ENCODE results near the gene STARD7. TPM values are rescaled to one million over a fixed set of nuclear protein-coding genes. Genes with fewer than 3 reads are reported as not detected.
A peak's percentile ranks its signal among the peaks of the same experiment; 100 is the strongest.

STARD7 gene
- total RNA-seq, 4 donors from 2014 or later, result 78.4 to 120 (median 112) TPM

DNA sequence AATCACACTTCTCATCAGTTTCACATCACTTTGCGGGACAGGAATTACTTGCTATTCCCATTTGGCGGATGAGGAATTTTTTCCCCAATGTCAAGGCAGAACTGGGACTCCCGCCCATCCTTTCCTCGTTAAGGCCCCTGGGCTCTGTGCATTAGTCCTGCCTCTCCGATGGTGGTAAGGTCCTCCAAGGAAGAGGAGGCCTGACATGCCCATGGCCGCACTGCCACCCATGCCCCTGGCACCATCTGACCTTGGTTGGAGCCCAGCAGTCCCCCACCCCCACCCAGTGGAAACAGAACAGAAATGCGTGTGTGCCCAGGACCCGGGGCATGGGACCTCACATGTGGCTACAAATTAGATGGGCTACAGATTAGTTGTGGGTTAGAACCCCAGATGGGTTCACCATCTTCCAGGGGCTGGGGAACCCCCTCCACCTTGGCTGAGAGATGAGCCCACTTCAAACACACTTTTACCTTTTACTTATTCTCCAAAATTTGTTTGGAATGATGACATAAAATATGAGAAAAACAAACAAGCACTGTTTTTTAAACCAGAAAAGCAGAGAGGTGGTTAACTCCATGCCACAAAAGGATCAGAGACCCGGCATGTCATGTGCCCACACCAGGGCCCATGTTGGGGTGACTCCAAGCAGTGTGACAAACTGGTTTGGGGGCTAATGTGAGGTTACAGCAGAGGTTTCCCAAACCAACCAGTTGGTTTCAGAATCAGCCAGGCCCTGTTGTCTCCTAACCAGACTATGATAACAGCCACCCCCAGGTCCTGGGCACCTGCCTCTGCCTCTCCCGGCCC is 52.4 kb downstream of the STARD7 start:
- no peaks in the 10 kb centered on the region for H3K27me3 ChIP-seq
- TF ChIP-seq, protein P1, sequence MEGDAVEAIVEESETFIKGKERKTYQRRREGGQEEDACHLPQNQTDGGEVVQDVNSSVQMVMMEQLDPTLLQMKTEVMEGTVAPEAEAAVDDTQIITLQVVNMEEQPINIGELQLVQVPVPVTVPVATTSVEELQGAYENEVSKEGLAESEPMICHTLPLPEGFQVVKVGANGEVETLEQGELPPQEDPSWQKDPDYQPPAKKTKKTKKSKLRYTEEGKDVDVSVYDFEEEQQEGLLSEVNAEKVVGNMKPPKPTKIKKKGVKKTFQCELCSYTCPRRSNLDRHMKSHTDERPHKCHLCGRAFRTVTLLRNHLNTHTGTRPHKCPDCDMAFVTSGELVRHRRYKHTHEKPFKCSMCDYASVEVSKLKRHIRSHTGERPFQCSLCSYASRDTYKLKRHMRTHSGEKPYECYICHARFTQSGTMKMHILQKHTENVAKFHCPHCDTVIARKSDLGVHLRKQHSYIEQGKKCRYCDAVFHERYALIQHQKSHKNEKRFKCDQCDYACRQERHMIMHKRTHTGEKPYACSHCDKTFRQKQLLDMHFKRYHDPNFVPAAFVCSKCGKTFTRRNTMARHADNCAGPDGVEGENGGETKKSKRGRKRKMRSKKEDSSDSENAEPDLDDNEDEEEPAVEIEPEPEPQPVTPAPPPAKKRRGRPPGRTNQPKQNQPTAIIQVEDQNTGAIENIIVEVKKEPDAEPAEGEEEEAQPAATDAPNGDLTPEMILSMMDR (IDR thresholded peaks at IDR 0.05), result no peak
- TF ChIP-seq POLR2A (IDR thresholded peaks at IDR 0.05), result no peak
- H3K4me3 ChIP-seq, result no peak overlapping the region
- DNase-seq, result no peak
- H3K36me3 ChIP-seq, result no peaks in the 10 kb centered on the region
- no peaks in the 10 kb centered on the region for H3K9me3 ChIP-seq
- H3K4me1 ChIP-seq, result peaks cover 0 to 28% (median 4%) of the 10 kb centered on the region in 4 donors
- H3K27ac ChIP-seq, result peak overlapping the region in 1 of 4 donors; percentile 77

DNA sequence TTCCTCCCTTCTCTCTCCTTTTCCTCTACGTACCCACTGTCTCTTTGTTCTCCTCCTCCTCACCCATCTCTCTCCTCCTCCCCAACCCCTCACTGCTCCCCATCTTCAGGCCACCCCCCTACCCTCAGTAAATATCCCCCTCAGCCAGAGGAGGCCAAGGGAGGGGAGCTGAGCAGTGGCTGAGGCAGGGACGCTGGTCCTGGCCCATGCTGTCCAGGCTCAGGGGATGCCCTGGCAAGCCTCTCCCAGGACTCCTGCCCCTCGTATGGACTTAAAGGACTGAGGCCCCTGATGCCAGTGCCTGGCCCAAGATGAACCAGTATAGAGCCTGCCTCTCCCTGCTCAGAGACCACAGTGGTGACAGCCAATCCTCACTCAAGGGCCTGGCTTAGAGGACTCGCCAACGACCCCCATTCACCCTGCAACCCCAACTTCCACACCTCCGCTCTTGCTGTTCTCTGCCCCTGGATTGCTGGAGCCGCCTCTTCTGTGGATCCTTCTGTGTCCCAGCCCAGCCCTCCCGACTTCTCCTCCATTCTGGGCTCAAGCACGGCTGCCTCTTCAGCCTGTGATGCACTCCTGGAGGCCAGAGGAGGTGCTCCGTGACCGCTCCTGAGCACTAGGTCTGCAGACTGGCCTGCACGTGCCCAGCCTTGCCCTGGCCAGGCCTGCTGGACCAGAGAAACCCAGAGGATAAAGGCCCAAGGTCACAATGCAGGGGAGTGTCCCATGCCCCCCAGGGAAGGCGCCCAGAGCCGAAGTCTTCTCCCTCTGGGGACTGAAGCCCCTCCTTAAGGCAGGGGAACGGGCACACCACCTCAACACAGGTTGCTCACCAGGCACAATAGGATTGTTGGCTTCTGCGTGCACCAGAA is 53.9 kb downstream of the STARD7 start:
- Histone ChIP-seq H3K4me1 (peaks cover 0 to 28% (median 4%) of the 10 kb centered on the region in 4 donors), H3K27me3 (no peaks in the 10 kb centered on the region), H3K36me3 (no peaks in the 10 kb centered on the region), H3K27ac (no peak overlapping the region), H3K9me3 (no peaks in the 10 kb centered on the region), H3K4me3 (no peak overlapping the region)
- no peak for TF ChIP-seq POLR2A (IDR thresholded peaks at IDR 0.05)
- TF ChIP-seq, protein P1 (IDR thresholded peaks at IDR 0.05), result no peak
- DNase-seq, result peak in 1 of 3 donors; percentile 35

DNA sequence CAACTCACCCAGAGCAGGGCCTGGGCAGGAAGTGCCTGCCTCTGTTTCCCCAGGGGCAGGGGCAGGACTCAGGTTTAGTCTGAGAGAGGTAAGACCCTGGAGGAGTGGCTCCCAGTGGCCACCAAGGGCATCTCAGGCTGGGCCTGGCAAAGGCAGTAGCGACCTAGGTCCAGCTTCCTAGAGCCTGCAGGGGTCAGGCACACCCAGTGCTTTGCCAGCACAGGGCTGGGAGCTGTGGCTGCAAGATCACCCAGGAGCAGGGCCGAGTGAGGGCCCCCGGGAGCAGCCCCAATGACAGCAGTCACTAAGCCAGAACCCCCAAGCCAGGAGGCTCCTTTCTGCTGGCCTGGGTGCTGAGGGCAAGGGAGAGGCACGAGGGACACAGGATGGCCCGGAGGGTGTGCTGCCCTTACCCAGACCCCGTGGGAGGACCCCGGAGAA is 54.6 kb downstream of the STARD7 start:
- no peak for TF ChIP-seq POLR2A (IDR thresholded peaks at IDR 0.05)
- TF ChIP-seq, protein P1 (IDR thresholded peaks at IDR 0.05), result no peak
- H3K4me1 ChIP-seq, result peaks cover 0 to 24% (median 5%) of the 10 kb centered on the region in 4 donors
- H3K36me3 ChIP-seq, result no peaks in the 10 kb centered on the region
- H3K27me3 ChIP-seq, result no peaks in the 10 kb centered on the region
- H3K4me3 ChIP-seq, result no peak overlapping the region
- H3K9me3 ChIP-seq, result no peaks in the 10 kb centered on the region
- DNase-seq, result peak in 1 of 3 donors; percentile 37
- no peak overlapping the region for H3K27ac ChIP-seq

DNA sequence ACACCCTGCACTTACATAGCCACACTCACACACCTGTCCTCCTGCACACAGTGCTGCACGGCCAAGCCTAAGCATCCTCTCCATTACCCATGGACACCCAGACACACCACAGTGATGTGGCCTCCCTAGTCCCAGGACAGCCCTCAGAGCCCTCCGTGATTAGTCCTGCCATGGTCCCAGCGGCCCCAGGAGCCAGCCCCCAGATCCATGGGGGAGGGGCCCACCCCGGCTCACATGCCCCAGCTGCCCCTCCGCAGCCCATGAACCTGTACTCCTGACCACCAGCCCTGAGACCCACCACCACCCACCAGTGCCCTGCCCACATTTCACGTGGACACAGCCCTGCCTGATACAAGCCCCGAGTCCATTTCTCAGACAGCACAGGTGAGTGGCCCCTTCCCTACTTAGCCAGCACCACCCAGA is 55.3 kb downstream of the STARD7 start:
- DNase-seq, result no peak
- Histone ChIP-seq H3K27me3 (no peaks in the 10 kb centered on the region), H3K36me3 (no peaks in the 10 kb centered on the region), H3K9me3 (no peaks in the 10 kb centered on the region), H3K4me1 (peaks cover 0 to 19% (median 9%) of the 10 kb centered on the region in 4 donors), H3K27ac (no peak overlapping the region), H3K4me3 (no peak overlapping the region)
- TF ChIP-seq POLR2A (IDR thresholded peaks at IDR 0.05), result no peak
- TF ChIP-seq, protein P1 (IDR thresholded peaks at IDR 0.05), result no peak

DNA sequence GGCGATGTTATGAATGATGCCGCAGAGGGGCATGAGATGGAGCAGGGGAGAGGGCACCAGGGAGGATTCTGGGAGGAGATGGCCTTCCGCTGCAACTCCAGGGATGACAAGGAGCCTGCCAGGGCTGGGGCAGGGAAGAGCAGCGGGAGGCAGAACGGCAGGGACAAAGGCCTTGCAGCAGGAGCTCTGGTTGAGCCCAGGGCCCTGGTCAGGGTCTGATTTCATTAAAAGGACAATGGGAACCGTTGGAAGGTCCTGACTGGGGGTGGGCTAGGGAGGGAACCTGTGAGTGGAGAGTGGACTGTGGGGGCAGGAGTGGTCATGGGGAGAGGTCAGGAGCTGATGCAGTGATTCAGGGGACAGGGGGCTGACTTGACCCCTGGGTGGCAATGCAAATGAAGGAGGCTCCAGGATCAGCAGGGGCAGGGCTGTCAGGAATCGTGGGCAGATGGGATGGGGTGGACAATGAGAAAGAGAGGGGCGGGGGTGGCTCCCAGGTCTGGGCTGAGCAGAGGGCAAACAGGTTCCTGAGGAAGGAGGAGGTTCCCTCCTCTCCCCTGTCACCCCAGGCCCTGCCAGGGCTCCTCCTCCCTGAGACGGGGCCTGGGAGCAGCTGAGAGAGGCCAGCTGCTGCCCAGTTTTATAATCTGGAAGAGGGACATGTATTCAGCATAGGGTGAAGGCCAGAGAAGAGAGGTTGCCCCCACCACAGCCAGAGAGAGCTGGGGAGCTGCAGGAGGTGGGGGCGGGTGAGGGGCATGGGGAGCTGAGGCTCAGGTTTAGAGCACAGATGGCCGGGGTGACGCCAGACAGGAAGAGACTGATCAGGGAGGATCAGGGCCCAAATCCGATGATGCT is 56.1 kb downstream of the STARD7 start:
- no peaks in the 10 kb centered on the region for H3K36me3 ChIP-seq
- no peak overlapping the region for H3K27ac ChIP-seq
- no peak for TF ChIP-seq POLR2A (IDR thresholded peaks at IDR 0.05)
- TF ChIP-seq, protein P1 (IDR thresholded peaks at IDR 0.05), result no peak
- DNase-seq, result peak in 1 of 3 donors; percentile 34
- H3K4me3 ChIP-seq, result no peak overlapping the region
- H3K9me3 ChIP-seq, result no peaks in the 10 kb centered on the region
- H3K4me1 ChIP-seq, result peaks cover 0 to 20% (median 15%) of the 10 kb centered on the region in 4 donors
- H3K27me3 ChIP-seq, result no peaks in the 10 kb centered on the region

All from Peyer's patch (tissue), 4 donors.